Heart left ventricle (tissue), 16 donors: ENCODE measurements around the gene COL4A6. TPM values are rescaled to one million over a fixed set of nuclear protein-coding genes. Genes with fewer than 3 reads are reported as not detected.

ENCODE experiments used
- ATAC-seq, 4 donors: fragments of 200-7000 bp; cut with Tn5 transposase; one replicate each; pipeline ENCODE4 v1.9.1; 2020 to 2022; ENCODE audit warnings: moderate library complexity in 4 of 4, mild to moderate bottlenecking in 3 of 4, moderate number of reproducible peaks in 1 of 4
- DNase-seq, 5 donors: peaks; one replicate each; pipeline ENCODE4 v3.0.0-alpha.2; 2020
- H3K27ac ChIP-seq, 12 donors: fragments of 200-600 bp; sonication (generic) in 4 of 12; one replicate each; pipeline versions ENCODE4 v1.5.0 to v1.8.0; 2016 to 2022; ENCODE audit warnings: mild to moderate bottlenecking in 2 of 12
- H3K27me3 ChIP-seq, 9 donors: fragments of 200-600 bp; sonication (generic) in 2 of 9; one replicate each; pipeline versions ENCODE4 v1.5.1 to v1.8.0; 2016 to 2022; ENCODE audit warnings: mild to moderate bottlenecking in 3 of 9
- H3K36me3 ChIP-seq, 9 donors: fragments of 200-600 bp; sonication (generic) in 2 of 9; one replicate each; pipeline versions ENCODE4 v1.5.0 to v1.8.0; 2018 to 2022; ENCODE audit warnings: mild to moderate bottlenecking in 2 of 9
- H3K4me1 ChIP-seq, 12 donors: fragments of 200-600 bp; sonication (generic) in 4 of 12; one replicate each; pipeline versions ENCODE4 v1.5.0 to v1.8.0; 2016 to 2022; ENCODE audit warnings: mild to moderate bottlenecking in 3 of 12
- H3K4me3 ChIP-seq, 12 donors: fragments of 200-600 bp; sonication (generic) in 4 of 12; one replicate each; pipeline versions ENCODE4 v1.5.0 to v1.8.0; 2017 to 2022; ENCODE audit warnings: mild to moderate bottlenecking in 9 of 12, moderate library complexity in 4 of 12
- H3K9me3 ChIP-seq, 12 donors: fragments of 200-600 bp; sonication (generic) in 4 of 12; one replicate each; pipeline versions ENCODE4 v1.5.0 to v1.8.0; 2016 to 2022; ENCODE audit warnings: mild to moderate bottlenecking in 1 of 12
- CTCF ChIP-seq, 12 donors: fragments of 200-600 bp; sonication (generic) in 4 of 12; IDR thresholded peaks; one replicate each; pipeline versions ENCODE4 v1.5.0 to v1.8.0; 2018 to 2022; ENCODE audit warnings: antibody characterized with exemption in 12 of 12, mild to moderate bottlenecking in 5 of 12
- POLR2A ChIP-seq, 2 donors: fragments of 450-650 bp; IDR thresholded peaks; one replicate each; pipeline ENCODE4 v1.6.1; 2017; ENCODE audit warnings: antibody characterized with exemption in 2 of 2, mild to moderate bottlenecking in 2 of 2, moderate library complexity in 2 of 2
- WGBS, 4 donors: extraction: QIAGEN DNeasy Blood & Tissue Kit in 2 of 4; methylation state at CpG; one replicate each; pipeline versions ENCODE4 v1.1.5 to v1.1.7; 2013 to 2018; 5-methylcytosine and 5-hydroxymethylcytosine counted together
- intact Hi-C, 10 donors: fragments of 100-400 bp; cut with DNase I; formaldehyde crosslinking; loops; one replicate each; pipeline versions ENCODE4 v1.11.1 to v1.14.2; 2022
- polyA plus RNA-seq, 2 donors: library from polyadenylated mRNA; stranded (reverse); fragments of 200-250 nt; gene quantifications; one replicate each; pipeline ENCODE4 v1.2.3, GENCODE V29; 2013
- total RNA-seq, 9 donors: library from RNA; depleted of rRNA in 2 of 9; stranded (reverse); fragments of >200 nt in 2 of 9; fragmentation: NEBNext Ultra II Directional in 3 of 9; extraction: Animal tissue kit (Norgen Biotek cat#: 25700) in 3 of 9; gene quantifications; one replicate each; pipeline versions ENCODE4 v1.1.0 to v1.2.4, GENCODE V29; 2016 to 2023
- donor health status: ischemic (EF 13 %, LVEDD 7.1; RV severe dilation, severe dysfunction).
- donor health status: healthy with polysubstance abuse.
- donor health status: DM: no; HTN: yes; CAD: no.
- donor health status: DM: no; HTN: no; CAD: no.
- donor health status: ischemic (EF 25% LVEDD 6.9; RV normal size, moderate dysfunction).
- donor health status: ischemic (EF 25% LVEDD 5.7; RV mildly dilated, moderate dysfunction).
- donor health status: healthy.
- donor health status: DM: yes; HTN: yes; CAD: no.
- donor health status: ischemic (EF 35%, LVEDD 5.7; RV mildly dilated, moderate dysfunction).
- donor health status: nonischemic (EF 11% LVEDD 7.7; RV severe dilation, severe dysfunction).
- donor health status: DM: yes; HTN: yes; CAD: no.
- donor health status: PGD.
- donor health status: ischemic (EF 29% LVEDD 5.4; RV normal size, mild dysfunction).
- donor health status: nonischemic (EF 23%, LVEDD 6.1; RV moderate dilation, normal function).

COL4A6 gene
- total and polyA plus RNA-seq, 11 donors: 2.9 to 14.0 (median 7.2) TPM

GRCh38 chrX:108250654-108251579 is 187.3 kb downstream of the COL4A6 start:
- Histone ChIP-seq H3K4me1 (peaks cover 0 to 4% (median 0%) of the 10 kb centered on the region in 12 donors), H3K36me3 (no peaks in the 10 kb centered on the region), H3K9me3 (peaks cover 0 to 11% (median 0%) of the 10 kb centered on the region in 12 donors), H3K4me3 (no peak overlapping the region), H3K27me3 (peaks cover 0 to 22% (median 0%) of the 10 kb centered on the region in 9 donors), H3K27ac (no peak overlapping the region)
- intact Hi-C loops: no loop called here
- ATAC-seq (peak; percentile 70 to 91 (median 76)), DNase-seq (peak in 3 of 5 donors; percentile 3 to 33 (median 17))
- no peak for TF ChIP-seq CTCF (IDR thresholded peaks at IDR 0.05)
- no peak for TF ChIP-seq POLR2A (IDR thresholded peaks at IDR 0.05)
- 57 to 67% (median 60%) methylated on average over 4 to 5 of the region's 5 CpGs for WGBS, 4 donors

- DNase-seq (no peak), ATAC-seq (no peak)
- no peak for TF ChIP-seq POLR2A (IDR thresholded peaks at IDR 0.05)
- TF ChIP-seq CTCF (IDR thresholded peaks at IDR 0.05): no peak
- 86 to 99% (median 95%) methylated on average over 3 of the region's 3 CpGs for WGBS, 4 donors
- no peak overlapping the region for H3K27ac ChIP-seq
- no peak overlapping the region for H3K4me3 ChIP-seq
- intact Hi-C loops: no loop called here
- H3K9me3 ChIP-seq: no peaks in the 10 kb centered on the region
- peaks cover 0 to 37% (median 0%) of the 10 kb centered on the region in 9 donors for H3K27me3 ChIP-seq
- peaks cover 0 to 4% (median 0%) of the 10 kb centered on the region in 12 donors for H3K4me1 ChIP-seq
- H3K36me3 ChIP-seq: no peaks in the 10 kb centered on the region
Measured at GRCh38 chrX:108246304-108246954, 191.8 kb downstream of the COL4A6 start.

- WGBS, 4 donors: 55 to 93% (median 75%) methylated on average over 6 of the region's 6 CpGs
- TF ChIP-seq POLR2A (IDR thresholded peaks at IDR 0.05): no peak
- TF ChIP-seq CTCF (IDR thresholded peaks at IDR 0.05): no peak
- peaks cover 0 to 32% (median 0%) of the 10 kb centered on the region in 9 donors for H3K27me3 ChIP-seq
- H3K36me3 ChIP-seq: no peaks in the 10 kb centered on the region
- intact Hi-C loops: no loop called here
- ATAC-seq: no peak
- DNase-seq: no peak
- H3K4me3 ChIP-seq: no peak overlapping the region
- no peak overlapping the region for H3K27ac ChIP-seq
- no peaks in the 10 kb centered on the region for H3K4me1 ChIP-seq
- no peaks in the 10 kb centered on the region for H3K9me3 ChIP-seq
Measured at GRCh38 chrX:108245462-108245861, 192.8 kb downstream of the COL4A6 start.

GRCh38 chrX:108235986-108236385 is 202.2 kb downstream of the COL4A6 start:
- 67 to 96% (median 81%) methylated on average over 4 of the region's 4 CpGs for WGBS, 4 donors

More at GRCh38 chrX:108235986-108236385, 202.2 kb downstream of the COL4A6 start:
- Histone ChIP-seq H3K4me3 (no peak overlapping the region), H3K9me3 (no peaks in the 10 kb centered on the region), H3K27me3 (peaks cover 0 to 27% (median 0%) of the 10 kb centered on the region in 9 donors), H3K27ac (no peak overlapping the region), H3K4me1 (no peaks in the 10 kb centered on the region), H3K36me3 (no peaks in the 10 kb centered on the region)
- TF ChIP-seq POLR2A (IDR thresholded peaks at IDR 0.05) (no peak), CTCF (IDR thresholded peaks at IDR 0.05) (no peak)
- DNase-seq: no peak
- intact Hi-C loops: loop anchor here in 1 of 10 donors (10.0 kb wide), 1 partner anchor 59 kb away; no protein-coding TSS in a partner anchor
- no peak for ATAC-seq
